NCI-H2107 treated with DMSO at 0.1 percent for 48 hours (cell line): ENCODE data around the gene WNK2.
A peak's percentile ranks its signal among the peaks of the same experiment; 100 is the strongest.

Source experiments
- DNase-seq: peaks from one replicate; lab custom pipeline; 2025; ENCODE audit not compliant: unreplicated experiment; lab: John Stamatoyannopoulos, UW

The WNK2 gene

DNA sequence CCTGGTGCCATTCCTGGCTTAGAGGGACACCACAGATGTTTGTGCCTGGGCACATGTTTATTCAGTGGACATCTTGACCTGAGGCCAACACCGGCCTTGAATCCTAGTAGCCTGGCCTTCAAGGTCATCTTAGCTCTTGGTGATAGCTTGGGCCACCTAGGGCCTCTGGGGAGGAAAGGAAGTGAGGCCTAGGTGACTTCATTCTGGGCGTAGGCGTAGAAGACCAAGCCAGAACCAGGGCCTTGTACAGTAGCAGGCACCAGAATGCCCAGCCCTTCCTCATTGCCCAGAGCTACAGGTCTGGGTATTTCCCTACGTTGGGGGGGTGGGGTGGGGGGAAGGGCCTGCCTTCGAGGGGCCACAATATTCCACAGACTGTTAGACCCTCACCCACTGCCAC lies 33.8 kb downstream of the WNK2 start:
- DNase-seq: no peak

- no peak for DNase-seq
Measured at GRCh38 chr9:93218161-93218560, 34.2 kb downstream of the WNK2 start.

DNA sequence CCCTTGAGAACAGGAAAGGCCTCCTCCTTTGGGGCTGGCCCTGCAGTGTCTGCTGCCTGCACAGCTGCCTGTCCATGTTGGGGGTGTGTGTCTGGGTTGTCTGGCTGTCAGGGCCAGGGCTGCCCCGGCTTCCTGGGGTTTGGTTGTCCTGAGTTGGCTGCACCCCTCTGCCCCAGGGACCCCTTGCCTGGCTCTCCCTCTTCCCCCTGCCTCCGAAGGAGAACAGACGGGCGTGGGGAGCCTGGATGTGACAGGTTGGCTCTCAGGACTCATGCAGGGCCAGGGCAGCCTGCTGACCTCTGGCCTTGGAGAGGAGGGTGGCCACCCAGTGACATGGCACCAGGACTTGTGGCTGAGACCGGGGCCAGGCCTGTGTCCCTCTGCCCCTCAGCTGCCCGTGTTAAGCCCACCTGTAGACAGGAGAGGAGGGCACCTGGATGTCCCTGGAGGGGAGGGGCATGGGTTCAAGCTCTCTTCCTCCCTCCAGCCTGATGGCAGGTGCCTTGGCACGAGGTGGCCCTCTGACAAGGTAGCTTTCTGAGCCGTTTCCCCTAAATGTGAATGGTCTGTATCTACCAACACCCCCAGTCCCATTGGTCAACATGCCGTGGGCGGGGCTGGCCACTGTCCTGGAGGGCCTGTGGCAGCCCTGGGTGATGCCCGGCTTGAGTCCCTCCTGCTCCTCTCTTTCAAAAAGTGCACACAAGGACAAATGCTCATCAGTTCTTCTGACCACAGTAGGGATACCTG lies 34.9 kb downstream of the WNK2 start:
- no peak for DNase-seq

GRCh38 chr9:93219692-93220091 lies 35.8 kb downstream of the WNK2 start:
- no peak for DNase-seq

DNA sequence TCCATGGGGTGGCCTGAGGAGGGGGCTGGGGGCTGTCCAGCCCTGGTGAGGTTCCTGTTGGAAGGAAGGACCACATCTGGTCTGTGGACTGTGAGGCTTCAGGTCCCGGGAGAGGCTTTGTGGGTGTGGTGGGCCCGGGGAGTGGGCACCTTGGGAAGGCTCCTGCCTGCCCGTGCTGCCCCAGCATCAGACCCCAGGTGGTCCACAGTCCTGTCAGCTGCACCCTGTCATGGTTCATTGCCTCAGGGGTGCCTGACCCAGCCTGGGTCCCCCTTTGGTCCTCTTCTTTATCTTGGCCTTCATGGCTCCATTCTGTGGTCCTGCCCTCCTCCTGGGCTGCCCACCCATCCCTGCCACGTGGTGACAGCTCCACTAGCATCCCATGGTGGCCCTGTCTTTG lies 36.7 kb downstream of the WNK2 start:
- no peak for DNase-seq

DNA sequence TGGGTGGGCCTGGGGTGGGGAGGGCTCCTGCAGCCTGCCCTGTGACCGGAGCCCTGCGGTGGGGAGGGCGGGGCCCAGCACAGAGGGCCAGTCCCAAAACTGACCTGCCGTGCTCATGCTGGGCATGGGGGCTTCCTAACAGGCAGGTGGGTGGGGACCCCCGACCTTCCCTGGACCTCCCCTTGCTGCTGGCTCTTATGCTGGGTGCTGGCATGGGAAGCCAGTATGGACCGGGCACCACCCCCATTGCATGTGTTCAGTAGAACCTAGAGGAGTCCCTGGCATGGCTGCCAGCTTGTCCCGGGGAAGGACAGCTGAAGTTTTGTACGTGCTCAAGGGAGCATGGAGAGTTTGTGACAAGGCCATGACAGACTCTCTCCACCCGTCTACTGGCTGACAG lies 37.1 kb downstream of the WNK2 start:
- no peak for DNase-seq

DNA sequence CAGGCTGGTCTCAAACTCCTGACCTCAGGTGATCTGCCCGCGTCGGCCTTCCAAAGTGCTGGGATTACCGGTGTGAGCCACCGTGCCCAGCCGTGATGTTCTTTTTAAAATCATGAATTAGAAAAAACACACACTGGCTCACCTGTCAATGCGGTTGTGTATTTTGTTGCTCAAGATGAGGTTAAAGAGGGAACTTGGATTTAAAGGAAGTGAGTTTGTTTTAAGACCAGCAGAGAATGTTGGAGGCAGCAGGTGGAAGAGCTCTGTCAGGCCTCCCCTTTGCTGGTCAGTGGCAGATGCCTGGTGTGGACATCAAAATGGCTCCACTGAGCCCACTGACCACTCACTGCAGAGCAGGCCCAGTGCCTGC lies 38.9 kb downstream of the WNK2 start:
- no peak for DNase-seq

GRCh38 chr9:93223260-93224180 lies 39.6 kb downstream of the WNK2 start:
- peak; percentile 61 for DNase-seq

DNA sequence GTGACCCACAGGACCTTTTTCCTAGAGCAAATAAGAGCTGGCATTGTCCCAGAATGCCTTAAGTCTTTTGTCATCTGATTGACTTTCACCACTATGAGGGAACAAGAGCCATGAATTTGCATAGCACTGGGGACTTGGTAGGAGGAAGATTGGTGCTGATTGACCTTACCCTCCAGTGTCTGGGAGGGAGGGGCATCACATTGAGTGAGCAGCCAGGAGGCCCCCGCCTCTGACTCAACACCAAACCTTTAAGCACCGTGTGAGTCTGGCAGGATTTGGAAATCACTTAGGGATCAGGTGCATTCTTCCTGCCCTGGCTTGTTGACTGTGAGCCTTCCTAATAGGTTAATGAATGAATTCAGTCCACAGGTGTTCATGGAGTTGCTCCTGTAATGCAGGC lies 40.7 kb downstream of the WNK2 start:
- peak; percentile 49 for DNase-seq

DNA sequence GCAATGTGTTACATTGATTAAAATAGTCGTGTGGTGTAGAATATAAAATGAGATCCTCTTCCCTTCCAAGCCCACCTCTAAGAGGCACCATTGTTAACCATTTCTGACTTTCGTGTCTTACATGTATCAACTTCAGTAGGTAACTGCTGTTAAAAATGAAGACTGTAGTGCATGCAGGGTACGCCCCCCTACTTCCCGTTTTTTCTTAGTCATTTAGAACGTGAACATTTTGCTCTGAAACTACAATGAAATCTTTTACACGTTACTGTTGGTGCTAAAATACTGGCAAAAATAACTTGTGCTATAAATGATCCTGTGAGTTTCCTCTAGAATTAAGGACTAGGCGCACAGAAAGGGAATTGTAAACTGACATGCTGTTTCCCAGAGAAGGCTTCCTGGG lies 41.5 kb downstream of the WNK2 start:
- no peak for DNase-seq

- no peak for DNase-seq
Measured at GRCh38 chr9:93225892-93226291, 42.0 kb downstream of the WNK2 start.

DNA sequence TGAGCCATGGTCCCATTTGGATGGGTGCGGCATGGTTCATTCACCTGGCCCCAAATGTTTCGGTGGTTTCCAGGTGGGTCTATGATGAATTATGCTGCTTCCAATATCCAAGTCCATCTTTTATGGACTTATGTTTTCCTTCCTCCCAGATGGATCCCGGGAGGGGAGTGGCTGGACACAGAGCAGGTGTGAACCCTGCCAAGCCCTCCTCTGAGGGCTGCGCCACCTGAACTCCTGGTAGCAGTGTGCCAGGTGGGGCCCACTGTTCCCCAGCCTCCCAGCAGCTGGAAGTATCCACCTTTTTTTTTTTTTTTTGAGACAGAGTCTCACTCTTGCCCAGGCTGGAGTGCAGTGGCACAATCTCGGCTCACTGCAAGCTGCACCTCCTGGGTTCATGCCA lies 42.9 kb downstream of the WNK2 start:
- no peak for DNase-seq

DNA sequence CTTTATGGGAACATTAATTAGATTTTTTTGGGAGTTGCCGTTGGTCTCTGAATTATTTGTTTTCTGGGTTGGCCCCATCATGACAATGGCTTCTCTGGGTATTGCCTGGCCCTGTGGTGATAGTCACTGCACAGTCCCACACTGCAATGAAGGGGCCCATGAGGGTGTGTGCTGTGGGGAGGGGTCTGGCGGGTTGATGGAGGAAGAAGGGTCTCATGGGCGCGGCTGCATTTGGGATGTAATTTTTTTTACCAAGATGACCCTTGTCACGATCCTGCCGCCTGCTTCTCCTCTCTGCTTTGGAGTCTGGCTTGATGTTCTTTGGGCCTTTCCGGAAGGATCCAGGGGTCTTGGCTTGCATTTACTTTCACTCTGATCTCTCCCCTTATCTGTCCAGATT lies 44.1 kb downstream of the WNK2 start:
- no peak for DNase-seq

- no peak for DNase-seq
Measured at GRCh38 chr9:93228453-93228852, 44.5 kb downstream of the WNK2 start.

DNA sequence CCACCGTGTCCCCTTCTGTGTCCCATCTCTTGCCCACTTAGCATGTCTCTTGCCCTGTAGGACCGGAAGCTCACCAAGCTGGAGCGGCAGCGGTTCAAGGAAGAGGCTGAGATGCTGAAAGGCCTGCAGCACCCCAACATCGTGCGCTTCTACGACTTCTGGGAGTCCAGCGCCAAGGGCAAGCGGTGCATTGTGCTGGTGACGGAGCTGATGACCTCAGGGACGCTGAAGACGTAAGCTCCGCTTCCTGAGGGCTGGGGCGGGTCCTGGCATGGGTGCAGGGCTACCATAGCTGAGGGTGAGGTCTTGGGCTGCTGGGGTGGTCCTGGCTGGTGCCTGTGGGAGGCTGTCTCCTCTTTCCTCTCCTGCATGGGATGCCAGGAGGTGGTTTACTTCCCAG lies 45.7 kb downstream of the WNK2 start:
- DNase-seq: no peak

DNA sequence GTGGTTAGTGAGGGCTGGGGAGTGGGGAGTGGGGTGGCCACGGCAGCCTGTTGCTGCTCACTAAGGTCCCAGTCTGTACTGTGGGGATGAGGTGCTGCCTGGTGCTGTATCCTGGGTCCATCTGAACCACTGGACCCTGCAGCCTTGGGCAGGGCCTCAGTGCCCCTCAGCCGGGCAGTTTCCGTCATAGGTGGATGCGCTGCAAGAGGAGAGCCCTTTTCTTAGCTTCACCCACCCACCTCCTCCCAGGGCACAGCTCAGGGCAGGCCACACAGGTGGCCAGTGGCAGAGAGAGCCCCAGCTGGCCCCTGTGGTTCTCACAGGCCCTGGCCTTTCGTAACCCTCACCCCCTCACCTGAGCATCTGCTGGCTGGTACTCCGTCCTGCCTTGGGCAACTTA lies 46.2 kb downstream of the WNK2 start:
- no peak for DNase-seq

DNA sequence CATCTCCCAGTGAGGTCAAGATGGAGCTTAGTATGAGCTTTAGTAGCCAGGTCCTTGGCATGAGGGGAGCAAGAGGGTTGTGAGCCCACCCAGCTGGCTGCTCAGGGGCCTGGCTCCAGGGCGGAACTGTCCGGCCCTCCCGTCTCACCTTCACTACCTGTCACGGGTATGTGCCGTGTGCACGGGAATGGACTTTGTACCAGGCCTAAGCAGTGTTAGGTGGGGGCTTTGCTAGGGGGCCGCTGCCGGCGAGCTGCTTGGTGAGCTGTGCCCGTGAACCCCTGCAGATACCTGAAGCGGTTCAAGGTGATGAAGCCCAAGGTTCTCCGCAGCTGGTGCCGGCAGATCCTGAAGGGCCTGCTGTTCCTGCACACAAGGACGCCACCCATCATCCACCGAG lies 46.7 kb downstream of the WNK2 start:
- no peak for DNase-seq

- DNase-seq: no peak
Measured at GRCh38 chr9:93231121-93231694, 47.3 kb downstream of the WNK2 start.

GRCh38 chr9:93231716-93232115 lies 47.8 kb downstream of the WNK2 start:
- DNase-seq: no peak

DNA sequence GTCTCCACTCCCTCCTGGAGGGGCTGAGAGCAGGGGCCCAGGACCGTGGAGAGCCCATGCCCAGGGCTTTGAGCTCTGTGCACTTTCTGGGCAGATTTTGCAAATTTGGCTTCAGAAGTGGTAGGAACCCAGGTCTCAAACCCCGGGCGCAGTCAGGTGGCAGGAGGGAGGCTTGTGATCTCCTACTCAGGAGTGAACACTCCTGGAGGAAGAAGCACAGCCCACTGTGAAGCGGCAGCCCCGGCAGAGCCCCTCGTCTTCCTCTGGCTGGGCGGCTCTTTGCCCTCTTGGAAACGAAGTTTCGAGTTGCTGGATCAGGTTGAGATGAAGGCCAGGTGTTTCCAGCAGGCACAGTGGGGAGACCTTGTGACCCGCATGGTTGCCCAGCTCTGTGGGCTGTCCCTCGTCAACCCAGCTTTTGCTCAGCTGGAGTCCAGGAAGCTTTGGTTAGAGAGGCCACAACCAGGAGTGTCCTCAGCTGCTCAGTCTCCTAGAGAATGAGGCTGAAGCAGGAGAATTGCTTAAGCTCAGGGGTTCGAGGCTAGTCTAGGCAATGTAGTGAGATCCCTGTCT lies 48.5 kb downstream of the WNK2 start:
- DNase-seq: no peak

- DNase-seq: no peak
Measured at GRCh38 chr9:93233033-93233432, 49.1 kb downstream of the WNK2 start.

DNA sequence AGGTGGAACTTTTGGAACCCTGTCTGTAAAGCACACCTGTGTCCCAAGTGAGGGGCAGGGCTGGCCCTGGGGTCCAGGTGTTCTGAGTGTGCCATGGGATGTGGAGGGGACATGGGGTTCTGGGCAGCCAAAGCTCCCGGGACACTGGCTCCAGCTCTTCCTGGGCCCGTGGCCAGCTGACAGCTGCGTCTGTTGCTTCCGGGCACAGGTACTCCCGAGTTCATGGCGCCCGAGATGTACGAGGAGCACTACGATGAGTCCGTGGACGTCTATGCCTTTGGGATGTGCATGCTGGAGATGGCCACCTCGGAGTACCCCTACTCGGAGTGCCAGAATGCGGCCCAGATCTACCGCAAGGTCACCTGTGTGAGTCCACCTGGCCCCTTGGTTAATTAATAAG lies 50.7 kb downstream of the WNK2 start:
- no peak for DNase-seq
